ENCODE results near the gene PCMTD2.

The PCMTD2 gene

GRCh38 chr20:64269604-64270411, 14.3 kb downstream of the PCMTD2 start:
- no peak for DNase-seq (ENCODE audit: low read depth in 1 of 2, low spot score in 1 of 2)
- Histone ChIP-seq H3K27me3 (ENCODE audit: insufficient read depth, poor library complexity, severe bottlenecking) (no peaks in the 10 kb centered on the region), H3K4me3 (replicated peaks; ENCODE audit: insufficient read depth, low read length) (no peak overlapping the region), H3K27ac (replicated peaks) (no peak overlapping the region)
- TF ChIP-seq SPI1 (IDR thresholded peaks at IDR 0.05; ENCODE audit: borderline replicate concordance, low read depth) (no peak), POLR2AphosphoS5 (IDR thresholded peaks at IDR 0.05; ENCODE audit: low read depth) (no peak), REST (IDR thresholded peaks at IDR 0.05; ENCODE audit: insufficient replicate concordance, low read depth) (no peak), CTCF (IDR thresholded peaks at IDR 0.05; ENCODE audit: insufficient read depth, low read length) (no peak), GABPA (IDR thresholded peaks at IDR 0.05; ENCODE audit: low read depth) (no peak)

- no peak overlapping the region for H3K4me3 ChIP-seq (replicated peaks; ENCODE audit: insufficient read depth, low read length)
- no peak for TF ChIP-seq CTCF (IDR thresholded peaks at IDR 0.05; ENCODE audit: insufficient read depth, low read length)
- TF ChIP-seq POLR2AphosphoS5 (IDR thresholded peaks at IDR 0.05; ENCODE audit: low read depth): no peak
- TF ChIP-seq GABPA (IDR thresholded peaks at IDR 0.05; ENCODE audit: low read depth): no peak
- TF ChIP-seq REST (IDR thresholded peaks at IDR 0.05; ENCODE audit: insufficient replicate concordance, low read depth): no peak
- TF ChIP-seq SPI1 (IDR thresholded peaks at IDR 0.05; ENCODE audit: borderline replicate concordance, low read depth): no peak
- H3K27ac ChIP-seq (replicated peaks): no peak overlapping the region
- DNase-seq (ENCODE audit: low read depth in 1 of 2, low spot score in 1 of 2): no peak
- H3K27me3 ChIP-seq (ENCODE audit: insufficient read depth, poor library complexity, severe bottlenecking): no peaks in the 10 kb centered on the region
These were observed 16.1 kb downstream of the PCMTD2 start for GRCh38 chr20:64271636-64272035.

GRCh38 chr20:64273109-64273508, 17.6 kb downstream of the PCMTD2 start:
- H3K27ac ChIP-seq (replicated peaks): no peak overlapping the region
- DNase-seq (ENCODE audit: low read depth in 1 of 2, low spot score in 1 of 2): no peak
- H3K27me3 ChIP-seq (ENCODE audit: insufficient read depth, poor library complexity, severe bottlenecking): no peaks in the 10 kb centered on the region
- no peak for TF ChIP-seq SPI1 (IDR thresholded peaks at IDR 0.05; ENCODE audit: borderline replicate concordance, low read depth)
- no peak for TF ChIP-seq POLR2AphosphoS5 (IDR thresholded peaks at IDR 0.05; ENCODE audit: low read depth)
- TF ChIP-seq CTCF (IDR thresholded peaks at IDR 0.05; ENCODE audit: insufficient read depth, low read length): no peak
- TF ChIP-seq REST (IDR thresholded peaks at IDR 0.05; ENCODE audit: insufficient replicate concordance, low read depth): no peak
- TF ChIP-seq GABPA (IDR thresholded peaks at IDR 0.05; ENCODE audit: low read depth): no peak
- H3K4me3 ChIP-seq (replicated peaks; ENCODE audit: insufficient read depth, low read length): no peak overlapping the region
